GM19438 (cell line): Measurements from ENCODE around the gene OR2M3.
"Not testable (repeated sequence)": the region's sequence is repeated elsewhere in the genome, so short reads cannot be mapped to it uniquely, and the experiment has no call there.

ENCODE experiments used
- ATAC-seq: cut with Tn5 transposase; IDR thresholded peaks from one replicate; pipeline ENCODE4 v1.9.1; 2021; ENCODE audit warnings: low read depth; ENCODE audit not compliant: unreplicated experiment

Gene OR2M3

GRCh38 chr1:248196965-248197364, at the start of gene OR2M3:
TSS of gene OR2M3 (plus strand) at chr1:248197265. CDS start at chr1:248203068, 5,803 bp downstream.
- no peak for ATAC-seq

- ATAC-seq = no peak
Observed at GRCh38 chr1:248152056-248152827, 44.8 kb upstream of the OR2M3 start.

- ATAC-seq = no peak
Observed at GRCh38 chr1:248155927-248156326, 41.1 kb upstream of the OR2M3 start.

GRCh38 chr1:248158758-248159157, 38.3 kb upstream of the OR2M3 start:
- ATAC-seq = no peak

GRCh38 chr1:248164031-248164430, 33.0 kb upstream of the OR2M3 start:
- ATAC-seq = no peak

- no peak for ATAC-seq
Observed at GRCh38 chr1:248165186-248165585, 31.9 kb upstream of the OR2M3 start.

- ATAC-seq = no peak
Observed at GRCh38 chr1:248174521-248174920, 22.5 kb upstream of the OR2M3 start, which contains the start of gene OR2M2. TSS of gene OR2M2 (plus strand) at chr1:248174821. CDS start at chr1:248179986, 5,165 bp downstream.

GRCh38 chr1:248183996-248184395, 13.1 kb upstream of the OR2M3 start:
- no peak for ATAC-seq

- no peak for ATAC-seq
Observed at GRCh38 chr1:248187363-248187762, 9.7 kb upstream of the OR2M3 start.

GRCh38 chr1:248189026-248189425, 8.0 kb upstream of the OR2M3 start:
- ATAC-seq = no peak

GRCh38 chr1:248194117-248194516, 2.9 kb upstream of the OR2M3 start:
- no peak for ATAC-seq

GRCh38 chr1:248215880-248216279, 18.8 kb downstream of the OR2M3 start:
- no peak for ATAC-seq

GRCh38 chr1:248225537-248225936, 28.5 kb downstream of the OR2M3 start:
- no peak for ATAC-seq

- ATAC-seq = no peak
Observed at GRCh38 chr1:248229360-248229908, 32.4 kb downstream of the OR2M3 start.

GRCh38 chr1:248231117-248231516, 34.1 kb downstream of the OR2M3 start, which contains the start of gene OR2M4:
TSS of gene OR2M4 (plus strand) at chr1:248231417. CDS start at chr1:248238929, 7,512 bp downstream.
- no peak for ATAC-seq

GRCh38 chr1:248239478-248239877, 42.4 kb downstream of the OR2M3 start:
- ATAC-seq = no peak

- ATAC-seq = peak; percentile 88
Observed at GRCh38 chr1:248243204-248243603, 46.1 kb downstream of the OR2M3 start.

- not testable (repeated sequence) for ATAC-seq
Observed at GRCh38 chr1:248259309-248259708, 62.2 kb downstream of the OR2M3 start.
